Measurements from ENCODE around the gene DGCR2.

DGCR2 gene

DNA sequence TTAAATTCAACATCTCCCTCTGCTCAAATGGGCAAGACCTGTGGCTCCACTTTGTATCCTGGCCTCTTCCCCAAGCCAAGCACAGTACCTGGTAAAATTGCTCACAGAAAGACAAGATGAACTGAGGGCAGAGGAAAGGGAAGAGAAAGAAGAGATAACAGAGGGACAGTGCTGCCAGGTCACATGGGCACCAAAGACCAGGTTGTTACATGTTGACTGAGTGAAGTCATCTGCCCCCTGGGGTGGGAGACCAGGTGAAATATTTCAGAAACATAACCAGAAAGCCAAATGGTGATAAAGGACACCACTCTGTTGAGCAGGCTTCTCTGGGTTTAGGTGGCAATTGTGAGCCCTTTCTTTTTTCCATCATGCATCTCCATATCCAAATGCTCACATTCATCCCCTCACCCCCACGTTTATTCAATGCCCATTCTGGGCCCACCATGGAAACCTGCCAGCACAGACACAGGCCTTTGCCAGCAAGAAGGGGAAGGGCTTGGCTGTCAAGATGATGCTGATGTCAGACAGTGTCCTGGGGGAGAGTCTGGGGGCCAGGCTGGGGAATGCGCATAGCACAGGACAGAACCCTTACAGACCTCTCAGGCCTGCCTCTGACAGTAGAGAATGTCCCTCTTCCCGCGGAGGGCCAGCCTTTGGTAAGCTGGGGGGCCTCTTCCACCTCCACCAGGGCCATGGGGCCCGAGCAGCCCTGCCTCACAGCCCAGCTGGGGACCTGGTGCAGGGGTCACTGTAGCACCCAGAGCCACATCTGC lies 51.6 kb downstream of the DGCR2 start:
- in situ Hi-C loops (cut with MboI; ENCODE audit: low sequenced_read_pairs, unreplicated experiment): no loop called here
- TF ChIP-seq, protein P1, sequence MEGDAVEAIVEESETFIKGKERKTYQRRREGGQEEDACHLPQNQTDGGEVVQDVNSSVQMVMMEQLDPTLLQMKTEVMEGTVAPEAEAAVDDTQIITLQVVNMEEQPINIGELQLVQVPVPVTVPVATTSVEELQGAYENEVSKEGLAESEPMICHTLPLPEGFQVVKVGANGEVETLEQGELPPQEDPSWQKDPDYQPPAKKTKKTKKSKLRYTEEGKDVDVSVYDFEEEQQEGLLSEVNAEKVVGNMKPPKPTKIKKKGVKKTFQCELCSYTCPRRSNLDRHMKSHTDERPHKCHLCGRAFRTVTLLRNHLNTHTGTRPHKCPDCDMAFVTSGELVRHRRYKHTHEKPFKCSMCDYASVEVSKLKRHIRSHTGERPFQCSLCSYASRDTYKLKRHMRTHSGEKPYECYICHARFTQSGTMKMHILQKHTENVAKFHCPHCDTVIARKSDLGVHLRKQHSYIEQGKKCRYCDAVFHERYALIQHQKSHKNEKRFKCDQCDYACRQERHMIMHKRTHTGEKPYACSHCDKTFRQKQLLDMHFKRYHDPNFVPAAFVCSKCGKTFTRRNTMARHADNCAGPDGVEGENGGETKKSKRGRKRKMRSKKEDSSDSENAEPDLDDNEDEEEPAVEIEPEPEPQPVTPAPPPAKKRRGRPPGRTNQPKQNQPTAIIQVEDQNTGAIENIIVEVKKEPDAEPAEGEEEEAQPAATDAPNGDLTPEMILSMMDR (IDR thresholded peaks at IDR 0.05; ENCODE audit: borderline replicate concordance, control extremely low read depth, extremely low read depth, insufficient read depth, missing control alignments): no peak
- DNase-seq (ENCODE audit: low spot score): peak; percentile 10

DNA sequence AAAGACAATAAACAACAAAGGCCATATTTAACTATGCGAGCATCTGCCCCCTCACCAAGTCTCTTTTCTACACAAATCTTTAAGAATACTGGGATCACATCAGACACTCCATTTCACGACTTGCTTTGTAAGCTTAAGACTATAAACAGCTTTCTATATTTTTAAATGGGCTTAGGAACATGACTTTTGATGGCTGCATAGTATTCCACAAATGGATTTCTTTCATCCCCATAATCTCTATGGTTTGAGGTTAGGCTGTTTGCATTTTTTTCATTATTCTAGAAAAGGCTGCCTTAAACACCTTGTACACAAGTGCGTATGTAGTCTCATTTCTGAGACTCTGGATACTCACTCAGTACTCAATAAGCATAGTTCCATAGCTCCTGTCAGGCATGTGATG lies 52.8 kb downstream of the DGCR2 start:
- in situ Hi-C loops (cut with MboI; ENCODE audit: low sequenced_read_pairs, unreplicated experiment): no loop called here
- TF ChIP-seq, protein P1 (IDR thresholded peaks at IDR 0.05; ENCODE audit: borderline replicate concordance, control extremely low read depth, extremely low read depth, insufficient read depth, missing control alignments): no peak
- DNase-seq (ENCODE audit: low spot score): no peak

DNA sequence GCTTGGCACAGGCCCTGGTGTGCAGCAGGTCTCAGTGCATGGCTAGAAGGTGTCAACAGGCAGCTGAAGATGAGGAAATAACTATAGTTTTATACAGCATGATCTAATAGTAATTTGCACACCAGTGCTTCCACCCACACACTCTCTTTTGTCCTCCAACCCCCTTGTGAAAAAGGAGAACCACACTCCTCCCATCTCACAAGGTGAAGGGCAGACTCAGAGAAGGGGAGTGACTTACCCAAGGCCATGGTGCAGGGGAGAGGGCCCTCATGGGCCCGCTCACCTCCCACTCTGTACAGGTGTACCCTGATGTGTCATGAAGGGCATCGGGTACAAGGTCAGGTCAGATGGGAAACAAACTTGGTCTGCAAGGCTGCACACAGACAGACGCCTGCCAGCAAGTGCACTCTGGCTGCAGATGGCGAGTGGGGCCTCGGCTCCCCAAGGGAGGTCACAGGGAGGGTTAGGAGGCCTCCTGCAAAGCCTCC lies 53.4 kb downstream of the DGCR2 start:
- TF ChIP-seq, protein P1 (IDR thresholded peaks at IDR 0.05; ENCODE audit: borderline replicate concordance, control extremely low read depth, extremely low read depth, insufficient read depth, missing control alignments): no peak
- peak; percentile 56 for DNase-seq (ENCODE audit: low spot score)
- in situ Hi-C loops (cut with MboI; ENCODE audit: low sequenced_read_pairs, unreplicated experiment): no loop called here

DNA sequence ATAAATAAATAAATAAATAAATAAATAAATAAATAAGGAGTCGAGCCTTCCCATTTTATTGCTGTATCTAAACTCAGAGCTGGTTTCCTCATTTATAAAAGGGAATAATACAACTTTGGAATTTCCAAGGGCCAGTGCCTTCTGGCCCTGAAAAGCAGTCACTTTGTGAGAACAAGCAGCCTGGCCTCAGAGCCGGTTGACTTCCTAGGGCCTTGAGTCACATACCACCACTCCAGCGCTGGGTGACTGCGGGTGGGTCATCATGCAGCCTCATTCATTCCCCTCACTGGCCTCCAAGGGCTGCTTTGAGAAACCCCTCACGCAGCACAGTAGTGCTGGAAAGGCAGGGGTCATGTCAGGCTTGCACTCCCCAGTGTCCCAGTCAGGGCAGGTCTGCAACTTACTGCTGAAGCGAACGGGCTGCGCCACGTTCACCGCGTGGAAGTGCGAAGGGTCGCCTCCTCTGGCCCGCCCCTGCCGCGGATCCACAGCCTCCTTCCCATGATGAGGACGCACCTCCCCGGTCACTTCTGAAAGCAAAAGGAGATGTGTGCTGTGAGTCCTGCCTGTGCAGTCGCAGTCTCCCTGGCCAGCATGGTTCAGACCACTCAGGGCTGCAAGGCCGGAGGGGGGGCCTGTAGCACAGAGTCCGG lies 54.4 kb downstream of the DGCR2 start:
- in situ Hi-C loops (cut with MboI; ENCODE audit: low sequenced_read_pairs, unreplicated experiment): no loop called here
- TF ChIP-seq, protein P1 (IDR thresholded peaks at IDR 0.05; ENCODE audit: borderline replicate concordance, control extremely low read depth, extremely low read depth, insufficient read depth, missing control alignments): no peak
- no peak for DNase-seq (ENCODE audit: low spot score)

DNA sequence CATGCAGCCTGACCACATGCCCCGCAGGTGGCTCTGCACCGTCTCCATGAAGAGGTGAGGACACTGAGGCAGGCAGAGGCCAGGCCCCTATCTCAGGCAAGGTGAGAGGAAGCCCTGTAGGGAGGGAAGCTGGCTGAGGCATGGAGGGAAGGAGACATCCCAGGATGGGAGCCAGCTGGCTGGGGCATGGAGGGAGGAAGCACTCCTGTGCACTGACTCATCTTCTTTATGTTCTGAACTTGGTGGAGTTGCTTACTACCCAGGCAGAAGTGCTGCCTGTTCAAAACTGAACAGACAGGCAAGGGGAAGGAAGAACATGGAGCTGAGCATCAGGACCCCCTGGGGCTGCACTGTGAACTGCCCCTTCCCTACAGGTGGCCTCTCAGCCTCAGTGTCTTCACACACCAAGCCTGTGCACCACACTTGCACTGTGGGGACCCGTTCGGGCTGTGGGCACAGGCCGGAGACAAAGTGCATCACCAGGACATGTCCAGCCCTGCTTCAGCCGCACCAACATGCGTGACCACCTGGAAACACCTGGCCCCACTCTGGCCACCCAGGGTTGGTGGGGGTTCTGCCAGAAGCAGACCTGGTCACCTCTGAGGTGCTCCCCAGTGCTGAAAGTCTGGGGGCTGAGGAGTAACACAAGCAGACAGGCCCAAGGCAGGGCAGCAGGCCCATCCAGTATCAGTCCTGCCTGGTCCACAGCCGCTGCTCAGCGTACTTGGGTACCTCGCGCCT lies 55.5 kb downstream of the DGCR2 start:
- TF ChIP-seq, protein P1 (IDR thresholded peaks at IDR 0.05; ENCODE audit: borderline replicate concordance, control extremely low read depth, extremely low read depth, insufficient read depth, missing control alignments): no peak
- in situ Hi-C loops (cut with MboI; ENCODE audit: low sequenced_read_pairs, unreplicated experiment): no loop called here
- DNase-seq (ENCODE audit: low spot score): no peak

DNA sequence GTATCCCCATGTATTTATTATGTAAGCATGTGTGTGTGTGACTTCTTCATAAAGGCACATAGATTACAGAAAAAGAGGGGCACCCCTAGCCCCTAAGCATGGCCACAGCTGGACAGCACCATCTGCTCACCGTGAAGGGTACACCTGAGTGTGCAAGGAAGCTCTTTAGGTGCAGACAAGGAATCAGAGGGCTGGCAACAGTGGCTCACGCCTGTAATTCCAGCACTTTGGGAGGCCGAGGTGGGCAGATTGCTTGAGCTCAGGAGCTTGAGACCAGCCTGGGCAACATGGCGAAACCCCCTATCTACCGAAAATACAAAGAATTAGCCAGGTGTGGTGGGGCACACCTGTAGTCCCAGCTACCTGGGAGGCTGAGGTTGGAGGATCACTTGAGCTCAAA lies 56.3 kb downstream of the DGCR2 start:
- TF ChIP-seq, protein P1 (IDR thresholded peaks at IDR 0.05; ENCODE audit: borderline replicate concordance, control extremely low read depth, extremely low read depth, insufficient read depth, missing control alignments): no peak
- no peak for DNase-seq (ENCODE audit: low spot score)
- in situ Hi-C loops (cut with MboI; ENCODE audit: low sequenced_read_pairs, unreplicated experiment): no loop called here

Measured in GM13976 (cell line).